Spleen (tissue), 7 donors: ENCODE measurements around the gene MOB3A.

ENCODE experiments used
- CTCF ChIP-seq, 11 experiments: fragments of 200-600 bp in 7 of 11; fragments of 450-650 bp in 4 of 11; sonication (generic) in 4 of 11; IDR thresholded peaks in 8 of 11; conservative IDR thresholded peaks in 3 of 11; 1 replicate in 7 of 11; 2 replicates in 4 of 11; pipeline versions ENCODE4 v1.4.0 to v1.8.0; 2016 to 2021; ENCODE audit warnings: antibody characterized with exemption in 11 of 11, inconsistent platforms in 4 of 11, mild to moderate bottlenecking in 1 of 11
- POLR2A ChIP-seq, 3 donors: fragments of 450-650 bp; IDR thresholded peaks; one replicate each; pipeline ENCODE4 v1.5.1; 2017; ENCODE audit warnings: antibody characterized with exemption in 3 of 3, mild to moderate bottlenecking in 1 of 3
- donor health status: DM: no; HTN: no; CAD: no; lungs with moderate emphysema.
- donor health status: DM: no; HTN: no; CAD: no.
- donor health status: DM: no; HTN: no; CAD: no.

GRCh38 chr19:2049741-2050348 lies 46.3 kb downstream of the MOB3A start:
- TF ChIP-seq CTCF (IDR thresholded peaks at IDR 0.05 in 8 of 11, conservative IDR thresholded peaks at IDR 0.05 in 3 of 11) (peak in 2 of 11 experiments; percentile 3 to 25), POLR2A (IDR thresholded peaks at IDR 0.05) (peak in 1 of 3 donors; percentile 89)
